Right lobe of liver (tissue), 6 donors: Measurements from ENCODE around the gene SLC35A3. TPM values are rescaled to one million over a fixed set of nuclear protein-coding genes. Genes with fewer than 3 reads are reported as not detected.

Source experiments
- ATAC-seq, 4 donors: fragments of 200-7000 bp; cut with Tn5 transposase; one replicate each; pipeline ENCODE4 v1.9.1; 2020; ENCODE audit warnings: mild to moderate bottlenecking in 4 of 4, moderate library complexity in 4 of 4
- DNase-seq, 3 donors: peaks; one replicate each; pipeline ENCODE4 v3.0.0-alpha.2; 2020
- H3K27ac ChIP-seq, 3 donors: fragments of 200-600 bp; one replicate each; pipeline ENCODE4 v1.8.0; 2022
- H3K27me3 ChIP-seq, 2 donors: fragments of 200-600 bp; one replicate each; pipeline ENCODE4 v1.8.0; 2022
- H3K36me3 ChIP-seq, 4 donors: fragments of 200-600 bp; sonication (generic) in 1 of 4; one replicate each; pipeline versions ENCODE4 v1.5.1 to v1.8.0; 2017 to 2022; ENCODE audit warnings: control low read depth in 1 of 4
- H3K4me1 ChIP-seq, 4 donors: fragments of 200-600 bp; sonication (generic) in 1 of 4; one replicate each; pipeline versions ENCODE4 v1.5.1 to v1.8.0; 2017 to 2022; ENCODE audit warnings: control low read depth in 1 of 4
- H3K4me3 ChIP-seq, 3 donors: fragments of 200-600 bp; one replicate each; pipeline ENCODE4 v1.8.0; 2022
- H3K9me3 ChIP-seq, 4 donors: fragments of 200-600 bp; sonication (generic) in 1 of 4; one replicate each; pipeline versions ENCODE4 v1.5.1 to v1.8.0; 2017 to 2022; ENCODE audit warnings: control low read depth in 1 of 4
- CTCF ChIP-seq, 4 donors: fragments of 200-600 bp in 3 of 4; fragments of 450-650 bp in 1 of 4; IDR thresholded peaks; one replicate each; pipeline versions ENCODE4 v1.5.1 to v1.8.0; 2016 to 2022; ENCODE audit warnings: antibody characterized with exemption in 4 of 4, mild to moderate bottlenecking in 2 of 4
- POLR2A ChIP-seq: fragments of 450-650 bp; IDR thresholded peaks from one replicate; pipeline ENCODE4 v1.6.1; 2017; ENCODE audit warnings: antibody characterized with exemption, mild to moderate bottlenecking
- WGBS: methylation state at CpG from one replicate; pipeline ENCODE4 v1.1.6; 2018; ENCODE audit warnings: low coverage, low lambda C conversion rate; ENCODE audit not compliant: insufficient coverage; ENCODE audit errors: missing lambda C conversion rate; 5-methylcytosine and 5-hydroxymethylcytosine counted together
- intact Hi-C, 2 donors: fragments of 100-400 bp; cut with DNase I; formaldehyde crosslinking; loops; one replicate each; pipeline versions ENCODE4 v1.11.2 to v1.14.1; 2022
- total RNA-seq, 6 experiments: library from RNA; depleted of rRNA in 2 of 6; stranded (reverse); fragments of >200 nt in 2 of 6; fragmentation: NEBNext Ultra II Directional in 3 of 6; extraction: Animal tissue kit (Norgen Biotek cat#: 25700) in 3 of 6; gene quantifications; one replicate each; pipeline versions ENCODE4 v1.1.0 to v1.2.4, GENCODE V29; 2016 to 2023
- donor health status: DM: no; HTN: yes; CAD: no.
- donor health status: DM: no; HTN: no; CAD: no.
- donor health status: DM: no; HTN: no; CAD: no.
- donor health status: DM: no; HTN: yes; CAD: no.
- donor health status: DM: no; HTN: yes; CAD: no.

The SLC35A3 gene
- total RNA-seq, 6 experiments from 2014 or later: 15.5 to 29.8 (median 23.8) TPM

- 67% methylated on average over 1 of the region's 1 CpG for WGBS
- no peak overlapping the region for H3K4me3 ChIP-seq
- no peak for ATAC-seq
- DNase-seq: no peak
- no peaks in the 10 kb centered on the region for H3K27me3 ChIP-seq
- H3K4me1 ChIP-seq: no peaks in the 10 kb centered on the region
- intact Hi-C loops: no loop called here
- H3K27ac ChIP-seq: no peak overlapping the region
- TF ChIP-seq POLR2A: no peak
- no peaks in the 10 kb centered on the region for H3K9me3 ChIP-seq
- no peaks in the 10 kb centered on the region for H3K36me3 ChIP-seq
These were observed 27.1 kb upstream of the SLC35A3 start for GRCh38 chr1:99942723-99943122.

GRCh38 chr1:99943223-99943794 lies 26.5 kb upstream of the SLC35A3 start:
- H3K36me3 ChIP-seq: no peaks in the 10 kb centered on the region
- H3K27ac ChIP-seq: no peak overlapping the region
- ATAC-seq (no peak), DNase-seq (no peak)
- H3K27me3 ChIP-seq: no peaks in the 10 kb centered on the region
- H3K4me3 ChIP-seq: no peak overlapping the region
- WGBS: 61% methylated on average over 3 of the region's 7 CpGs
- intact Hi-C loops: no loop called here
- H3K4me1 ChIP-seq: no peaks in the 10 kb centered on the region
- TF ChIP-seq CTCF (IDR thresholded peaks at IDR 0.05) (no peak), POLR2A (no peak)
- no peaks in the 10 kb centered on the region for H3K9me3 ChIP-seq

- Histone ChIP-seq H3K27ac (no peak overlapping the region), H3K4me1 (no peaks in the 10 kb centered on the region), H3K4me3 (no peak overlapping the region), H3K36me3 (no peaks in the 10 kb centered on the region), H3K27me3 (no peaks in the 10 kb centered on the region), H3K9me3 (no peaks in the 10 kb centered on the region)
- WGBS: 86% methylated on average over 1 of the region's 1 CpG
- DNase-seq (no peak), ATAC-seq (no peak)
- no peak for TF ChIP-seq POLR2A
- TF ChIP-seq CTCF (IDR thresholded peaks at IDR 0.05): no peak
- intact Hi-C loops: no loop called here
These were observed 25.6 kb upstream of the SLC35A3 start for GRCh38 chr1:99944192-99944591.

GRCh38 chr1:99945174-99945573 lies 24.6 kb upstream of the SLC35A3 start:
- Histone ChIP-seq H3K27me3 (no peaks in the 10 kb centered on the region), H3K36me3 (no peaks in the 10 kb centered on the region), H3K4me3 (no peak overlapping the region), H3K4me1 (no peaks in the 10 kb centered on the region), H3K9me3 (no peaks in the 10 kb centered on the region), H3K27ac (no peak overlapping the region)
- DNase-seq (no peak), ATAC-seq (no peak)
- intact Hi-C loops: no loop called here
- 73% methylated on average over 1 of the region's 1 CpG for WGBS
- TF ChIP-seq CTCF (IDR thresholded peaks at IDR 0.05): no peak
- no peak for TF ChIP-seq POLR2A

GRCh38 chr1:99950486-99950885 lies 19.3 kb upstream of the SLC35A3 start:
- H3K36me3 ChIP-seq: no peaks in the 10 kb centered on the region
- H3K27ac ChIP-seq: no peak overlapping the region
- no peaks in the 10 kb centered on the region for H3K4me1 ChIP-seq
- WGBS: 79% methylated on average over 3 of the region's 3 CpGs
- no peak overlapping the region for H3K4me3 ChIP-seq
- no peaks in the 10 kb centered on the region for H3K9me3 ChIP-seq
- ATAC-seq (no peak), DNase-seq (no peak)
- no peak for TF ChIP-seq POLR2A
- no peak for TF ChIP-seq CTCF (IDR thresholded peaks at IDR 0.05)
- intact Hi-C loops: no loop called here
- H3K27me3 ChIP-seq: no peaks in the 10 kb centered on the region
